GM12878 (cell line): ENCODE results near the gene WDR86. TPM values are rescaled to one million over a fixed set of nuclear protein-coding genes. Genes with fewer than 3 reads are reported as not detected.

Experiments
- ATAC-seq: fragments of 200-7000 bp; cut with Tn5 transposase; 3 replicates; pipeline ENCODE4 v1.9.1; 2020; ENCODE audit warnings: mild to moderate bottlenecking, moderate library complexity
- BruUV-seq: library from RNA; stranded (reverse); fragments of 400-500 nt; replicated peaks from 2 replicates; lab custom pipeline; 2021; lab: Mats Ljungman, UMichigan
- CTCF ChIA-PET: fragments of 300-600 bp; sonication (Branson Sonifier 250); formaldehyde crosslinking; extraction: SDS; loops from one replicate; lab custom pipeline; 2021; ENCODE audit warnings: inconsistent platforms; lab: Yijun Ruan, JAX
- POLR2A ChIA-PET: fragments of 350-600 bp; formaldehyde crosslinking; extraction: SDS; loops from one replicate; lab custom pipeline; 2021; ENCODE audit warnings: inconsistent platforms; lab: Charles Lee
- RAD21 ChIA-PET: fragments of 300-600 bp; sonication (Branson Sonifier 250); formaldehyde crosslinking; loops from one replicate; lab custom pipeline; 2023; ENCODE audit warnings: antibody characterized with exemption; ENCODE audit not compliant: unreplicated experiment; lab: Charles Lee
- SMC1A ChIA-PET: fragments of 300-600 bp; sonication (Branson Sonifier 250); formaldehyde crosslinking; loops from one replicate; lab custom pipeline; 2023; ENCODE audit not compliant: unreplicated experiment, uncharacterized antibody; lab: Charles Lee
- DNase-seq: peaks from one replicate; pipeline ENCODE4 v3.0.0-alpha.2; 2011; ENCODE audit warnings: low read depth, low spot score
- FAIRE-seq: peaks from 3 replicates; lab custom pipeline; 2011; peaks lifted over from hg19 to GRCh38; lab: Jason Lieb, UNC
- H2AFZ ChIP-seq: 2 replicates; pipeline ENCODE4 v1.6.0; 2011; ENCODE audit warnings: low read depth, low read length, control low read depth; ENCODE audit not compliant: control insufficient read depth
- H3K27ac ChIP-seq: 2 replicates; pipeline ENCODE4 v1.5.1; 2011; ENCODE audit warnings: control low read depth; ENCODE audit not compliant: control insufficient read depth, insufficient read depth
- H3K27me3 ChIP-seq, 2 experiments: replicated peaks in 1 of 2; 2 replicates each; pipeline versions ENCODE4 v1.6.0 to v1.6.1; 2011; ENCODE audit warnings: low read length in 1 of 2; ENCODE audit not compliant: control insufficient read depth in 2 of 2, insufficient read depth in 2 of 2
- H3K36me3 ChIP-seq, 2 experiments: 2 replicates each; pipeline ENCODE4 v1.5.1; 2011; ENCODE audit warnings: low read length in 1 of 2; ENCODE audit not compliant: control insufficient read depth in 2 of 2, insufficient read depth in 2 of 2
- H3K4me1 ChIP-seq: 2 replicates; pipeline ENCODE4 v1.6.1; 2011; ENCODE audit warnings: mild to moderate bottlenecking, low read length, moderate library complexity, mixed read lengths; ENCODE audit not compliant: control insufficient read depth, insufficient read depth
- H3K4me2 ChIP-seq: 2 replicates; pipeline ENCODE4 v1.6.0; 2011; ENCODE audit warnings: control low read depth; ENCODE audit not compliant: control insufficient read depth, insufficient read depth
- H3K4me3 ChIP-seq: fragments of 200-600 bp; sonication (generic); 2 replicates; pipeline ENCODE4 v1.5.1; 2016
- H3K79me2 ChIP-seq: 2 replicates; pipeline ENCODE4 v1.6.0; 2011; ENCODE audit warnings: low read length; ENCODE audit not compliant: control insufficient read depth, insufficient read depth
- H3K9ac ChIP-seq: 2 replicates; pipeline ENCODE4 v1.8.0; 2011; ENCODE audit warnings: low read length, control low read depth, mixed read lengths; ENCODE audit not compliant: control insufficient read depth, insufficient read depth
- H3K9me3 ChIP-seq: replicated peaks from 3 replicates; pipeline ENCODE4 v1.5.1; 2011; ENCODE audit warnings: mild to moderate bottlenecking, low read length; ENCODE audit not compliant: control insufficient read depth, insufficient read depth
- H4K20me1 ChIP-seq: 2 replicates; pipeline ENCODE4 v1.6.0; 2011; ENCODE audit not compliant: control insufficient read depth, insufficient read depth
- BHLHE40 ChIP-seq, 2 experiments: fragments of 450-650 bp in 1 of 2; IDR thresholded peaks; 2 replicates each; pipeline ENCODE4 v1.6.1; 2011 to 2017; ENCODE audit warnings: low read depth in 2 of 2, borderline replicate concordance in 1 of 2, improper control_type of control experiment in 1 of 2, low read length in 1 of 2, mild to moderate bottlenecking in 1 of 2
- CBFB ChIP-seq: IDR thresholded peaks from 2 replicates; pipeline ENCODE4 v1.6.1; 2016; ENCODE audit warnings: antibody characterized with exemption, low read depth
- CHD1 ChIP-seq: IDR thresholded peaks from 2 replicates; pipeline ENCODE4 v1.6.1; 2012; ENCODE audit warnings: low read depth, low read length, improper control_type of control experiment
- E2F4 ChIP-seq: IDR thresholded peaks from 2 replicates; pipeline ENCODE4 v1.6.1; 2012; ENCODE audit warnings: low read depth, low read length, improper control_type of control experiment
- E2F8 ChIP-seq: fragments of 450-650 bp; IDR thresholded peaks from 2 replicates; pipeline ENCODE4 v1.6.1; 2018; ENCODE audit warnings: mild to moderate bottlenecking, low read depth, moderate library complexity; ENCODE audit not compliant: partially characterized antibody
- ETV6 ChIP-seq, 2 experiments: fragments of 450-650 bp in 1 of 2; IDR thresholded peaks in 1 of 2; conservative IDR thresholded peaks in 1 of 2; 2 replicates each; pipeline ENCODE4 v1.6.1; 2014; ENCODE audit warnings: antibody characterized with exemption in 1 of 2, borderline replicate concordance in 1 of 2, low read depth in 1 of 2, mild to moderate bottlenecking in 1 of 2, moderate library complexity in 1 of 2
- EZH2 ChIP-seq: IDR thresholded peaks from 2 replicates; pipeline ENCODE4 v1.6.1; 2012; ENCODE audit warnings: low read depth, mild to moderate bottlenecking, control low read depth, inconsistent platforms, low read length, borderline replicate concordance; ENCODE audit not compliant: control insufficient read depth
- GATAD2B ChIP-seq: fragments of 450-650 bp; conservative IDR thresholded peaks from 2 replicates; pipeline ENCODE4 v1.6.1; 2017; ENCODE audit warnings: low read depth, mild to moderate bottlenecking, moderate library complexity
- KDM1A ChIP-seq: fragments of 200-600 bp; sonication (generic); IDR thresholded peaks from 2 replicates; pipeline ENCODE4 v1.6.1; 2016; ENCODE audit warnings: borderline replicate concordance
- MEF2A ChIP-seq: IDR thresholded peaks from 2 replicates; pipeline ENCODE4 v1.6.1; 2011; ENCODE audit warnings: low read depth, mild to moderate bottlenecking, low read length, moderate library complexity; ENCODE audit not compliant: insufficient read depth
- MTA2 ChIP-seq: fragments of 450-650 bp; IDR thresholded peaks from 2 replicates; pipeline ENCODE4 v1.6.1; 2016; ENCODE audit warnings: low read depth, mild to moderate bottlenecking, moderate library complexity
- MTA3 ChIP-seq: IDR thresholded peaks from 2 replicates; pipeline ENCODE4 v1.6.1; 2012; ENCODE audit warnings: low read length, inconsistent platforms, borderline replicate concordance
- POLR2A ChIP-seq: IDR thresholded peaks from 2 replicates; pipeline ENCODE4 v1.6.1; 2011; ENCODE audit warnings: low read depth, mild to moderate bottlenecking, low read length
- RB1 ChIP-seq: fragments of 450-650 bp; formaldehyde crosslinking; IDR thresholded peaks from 2 replicates; pipeline ENCODE4 v1.6.1; 2017; ENCODE audit warnings: mild to moderate bottlenecking, borderline replicate concordance
- SIN3A ChIP-seq: IDR thresholded peaks from 2 replicates; pipeline ENCODE4 v1.6.1; 2012; ENCODE audit warnings: low read depth, low read length, improper control_type of control experiment
- SMAD1 ChIP-seq: fragments of 450-650 bp; IDR thresholded peaks from 2 replicates; pipeline ENCODE4 v1.6.1; 2018; ENCODE audit warnings: mild to moderate bottlenecking, low read depth; ENCODE audit not compliant: partially characterized antibody
- YY1 ChIP-seq: IDR thresholded peaks from 2 replicates; pipeline ENCODE4 v1.6.1; 2011; ENCODE audit warnings: low read depth, mild to moderate bottlenecking, low read length
- ZNF24 ChIP-seq: fragments of 450-650 bp; IDR thresholded peaks from 2 replicates; pipeline ENCODE4 v1.6.1; 2017; ENCODE audit warnings: antibody characterized with exemption, mild to moderate bottlenecking
- WGBS: methylation state at CpG from one replicate; pipeline ENCODE4 v1.1.6; 2016; ENCODE audit warnings: low lambda C conversion rate; ENCODE audit not compliant: insufficient replicate concordance, insufficient coverage; ENCODE audit errors: missing lambda C conversion rate; 5-methylcytosine and 5-hydroxymethylcytosine counted together
- in situ Hi-C: fragments of 300-500 bp; cut with MboI; formaldehyde crosslinking; loops from 9 replicates; pipeline ENCODE4 v1.14.3; 2018; ENCODE audit warnings: mixed read lengths
- intact Hi-C: fragments of 100-400 bp; cut with micrococcal nuclease; formaldehyde crosslinking; loops from one replicate; pipeline ENCODE4 v1.14.2; 2022; ENCODE audit not compliant: unreplicated experiment
- polyA plus RNA-seq, 11 experiments: library from polyadenylated mRNA; depleted of rRNA in 4 of 11; unstranded in 6 of 11; stranded (reverse) in 5 of 11; fragments of >200 nt; fragmentation: Nextera tagmentation in 4 of 11; fragmentation: Illumina TruSeq in 1 of 11; extraction: Ambion mirVana in 4 of 11; extraction: Trizol in 1 of 11; gene quantifications; 1 replicate in 1 of 11; 2 replicates in 10 of 11; pipeline versions ENCODE4 v1.2.1 to v1.2.3, GENCODE V29; 2011 to 2016; ENCODE audit warnings: inconsistent platforms in 2 of 11, missing spikeins in 2 of 11, low read depth in 1 of 11
- total RNA-seq, 4 experiments: library from RNA; depleted of rRNA in 3 of 4; stranded (reverse); fragments of >200 nt in 3 of 4; fragmentation: Illumina TruSeq in 1 of 4; extraction: Trizol in 1 of 4; gene quantifications; 2 replicates each; pipeline versions ENCODE4 v1.2.1 to v1.2.3, GENCODE V29; 2013 to 2021

WDR86 gene
- total and polyA plus RNA-seq, 10 of the 15 experiments (the other 5 are each of a cell fraction or from before 2014, with no cell fraction given), result 0.05 to 0.19 (median 0.15) TPM; not detected in 7

- ChIA-PET CTCF (interaction anchor here (11.9 kb wide), 1 partner anchor 30 kb away, joined by 252 read pairs; no protein-coding TSS in a partner anchor), RAD21 (no interaction called here), SMC1A (no interaction called here), POLR2A (no interaction called here)
- Histone ChIP-seq H4K20me1 (no peaks in the 10 kb centered on the region), H3K27me3 (no peaks in the 10 kb centered on the region), H3K4me2 (no peak overlapping the region; the same call in 1 of the 2 replicates), H3K79me2 (peaks cover 39% of the 10 kb centered on the region), H3K9ac (no peak overlapping the region), H3K4me1 (peaks cover 36% of the 10 kb centered on the region), H3K36me3 (peaks cover 0 to 24% of the 10 kb centered on the region in 2 experiments), H3K4me3 (no peak overlapping the region), H3K9me3 (no peaks in the 10 kb centered on the region; the same call in 2 of the 3 replicates), H2AFZ (no peak overlapping the region), H3K27ac (no peak overlapping the region)
- no peak for ATAC-seq
- DNase-seq, result no peak
- in situ Hi-C loops (no loop called here), intact Hi-C loops (no loop called here)
- 97% methylated on average over 6 of the region's 6 CpGs for WGBS
- FAIRE-seq, result no peak
- no peak for TF ChIP-seq SIN3A
- TF ChIP-seq EZH2, result no peak
- TF ChIP-seq SMAD1, result no peak
- TF ChIP-seq ETV6 (conservative IDR thresholded peaks at IDR 0.05 in 1 of 2, IDR thresholded peaks at IDR 0.05 in 1 of 2; ENCODE audit: borderline replicate concordance in 1 of 2, low read depth in 1 of 2), result no peak
- TF ChIP-seq CHD1, result no peak
- no peak for TF ChIP-seq MEF2A
- TF ChIP-seq BHLHE40 (IDR thresholded peaks at IDR 0.05; ENCODE audit: borderline replicate concordance in 1 of 2, low read depth in 2 of 2, low read length in 1 of 2), result no peak
- TF ChIP-seq E2F4, result no peak
- TF ChIP-seq GATAD2B, result no peak
- no peak for TF ChIP-seq CBFB
- TF ChIP-seq KDM1A, result no peak
- no peak for TF ChIP-seq YY1
- TF ChIP-seq POLR2A, result no peak
- TF ChIP-seq RB1, result no peak
- TF ChIP-seq ZNF24, result no peak
- TF ChIP-seq MTA2, result no peak
- TF ChIP-seq MTA3, result no peak
- no peak for TF ChIP-seq E2F8
- no TSS peak for BruUV-seq
Observed at GRCh38 chr7:151347200-151347599, 62.6 kb downstream of the WDR86 start.
